ENCODE measurements around the gene TRAK2.
"Not testable (repeated sequence)": the region's sequence is repeated elsewhere in the genome, so short reads cannot be mapped to it uniquely, and the experiment has no call there.

Gene TRAK2

DNA sequence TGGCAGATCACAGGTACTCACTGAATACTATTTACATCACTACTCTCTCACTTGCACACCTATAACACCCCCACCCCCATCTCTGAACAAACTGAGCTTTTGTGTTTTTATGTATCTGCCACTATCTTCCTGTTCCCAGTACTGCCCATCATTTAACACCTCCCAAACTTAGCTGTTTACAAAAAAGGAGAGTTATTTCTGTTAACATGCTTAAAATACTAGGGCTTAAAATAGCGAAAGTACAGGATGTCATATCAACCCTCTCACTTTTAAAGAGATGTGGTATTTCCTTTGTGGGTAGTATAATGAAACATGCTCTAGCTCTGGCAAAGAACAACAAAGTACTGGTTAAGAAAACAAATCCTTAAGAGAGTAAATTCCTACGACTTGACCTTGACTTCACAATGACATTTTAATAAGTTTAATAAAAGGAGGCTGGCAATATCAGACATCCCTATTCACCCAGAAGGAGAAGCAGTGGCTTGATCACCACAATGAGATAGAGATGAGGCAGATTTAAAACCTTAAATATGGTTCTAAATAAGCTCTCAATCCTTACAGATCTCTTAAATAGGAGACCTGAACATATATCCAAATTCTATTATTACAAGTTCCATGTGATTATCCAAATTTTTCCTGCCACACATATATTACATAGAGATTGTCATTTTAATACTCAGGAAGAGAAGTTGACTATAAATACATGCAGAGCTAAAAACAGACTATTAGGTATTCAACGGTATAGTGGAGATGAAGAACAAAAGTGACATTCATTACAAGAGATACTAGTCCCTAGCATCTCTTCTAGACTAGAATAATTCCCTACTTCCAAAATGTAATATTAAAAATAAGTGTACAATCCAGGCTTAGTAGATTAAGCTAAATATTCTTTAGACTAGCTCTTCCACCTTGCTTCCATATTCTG, 36.9 kb downstream of the TRAK2 start:
- no peak for DNase-seq

DNA sequence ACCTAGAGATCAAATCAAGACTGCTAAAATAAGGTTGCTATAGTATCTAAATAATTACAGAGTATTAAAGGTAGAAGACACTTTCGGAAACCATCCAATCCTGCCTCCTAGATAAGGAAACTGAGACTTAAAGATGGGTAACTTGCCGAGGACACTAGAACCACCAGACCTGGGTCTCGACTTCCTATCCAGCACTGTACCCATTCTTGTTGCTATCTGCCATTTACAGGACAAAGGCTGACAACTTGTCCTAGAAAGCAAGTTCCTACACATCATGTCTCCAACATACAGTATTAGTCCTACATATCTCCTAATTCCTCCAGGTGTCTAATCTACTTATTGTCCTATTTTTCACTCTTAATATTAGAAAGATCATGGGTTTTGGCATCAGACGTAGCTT, 37.7 kb downstream of the TRAK2 start:
- no peak for DNase-seq

DNA sequence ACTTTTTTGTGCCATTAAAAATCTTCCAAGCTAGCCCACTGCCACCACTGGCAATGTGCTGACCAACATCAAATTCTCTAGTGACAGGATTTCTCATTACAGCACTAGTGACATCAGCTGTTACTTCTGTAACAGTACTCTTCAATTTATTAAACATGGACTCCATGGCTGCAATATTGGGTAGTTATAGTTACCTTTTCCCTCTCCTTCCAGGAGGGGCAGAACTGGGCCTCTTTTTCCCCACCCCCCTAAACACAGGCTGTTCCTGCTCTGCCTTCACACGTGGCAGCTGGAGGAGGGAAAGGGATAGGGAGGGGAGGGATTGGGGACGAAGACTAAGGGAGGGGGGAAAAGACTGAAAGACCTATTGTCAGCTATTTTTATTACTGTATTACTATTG, 38.1 kb downstream of the TRAK2 start:
- DNase-seq = no peak

DNA sequence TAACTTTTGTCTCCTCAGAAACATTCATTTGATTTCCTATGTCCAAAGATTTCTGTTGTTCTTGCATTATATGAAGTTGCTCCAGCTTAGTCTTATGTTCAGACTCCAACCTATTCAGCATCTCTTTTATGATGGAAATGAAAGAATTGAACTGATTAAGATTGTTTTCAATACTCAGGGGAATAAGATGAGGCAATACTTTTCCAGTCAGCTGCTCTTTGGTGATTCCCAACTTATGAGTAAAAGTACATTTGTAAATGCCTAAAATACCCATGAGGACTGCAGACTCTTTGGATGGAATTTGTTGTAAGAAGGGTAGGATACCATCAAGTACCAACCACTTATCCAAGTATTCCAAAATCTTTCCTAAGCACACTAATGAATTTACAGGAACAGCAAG, 39.8 kb downstream of the TRAK2 start:
- no peak for DNase-seq

DNA sequence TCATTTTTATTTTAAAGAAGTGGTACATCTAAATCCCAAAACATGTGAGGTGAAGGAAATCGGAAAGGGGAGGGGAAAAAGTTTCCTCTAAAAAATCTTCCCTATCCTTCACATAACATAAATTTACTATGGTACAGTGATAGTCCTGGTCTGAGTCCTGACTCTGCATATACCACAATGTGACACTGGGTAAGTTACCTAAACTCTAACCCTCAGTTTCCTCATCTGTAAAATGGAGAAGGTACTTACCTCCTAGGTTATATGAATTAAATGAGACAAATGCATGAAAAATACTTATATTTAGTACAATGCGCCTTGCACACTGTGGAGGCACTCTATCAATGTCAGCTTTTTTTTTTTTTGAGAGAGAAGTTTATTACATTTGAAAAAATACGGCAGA, 42.3 kb downstream of the TRAK2 start:
- no peak for DNase-seq

DNA sequence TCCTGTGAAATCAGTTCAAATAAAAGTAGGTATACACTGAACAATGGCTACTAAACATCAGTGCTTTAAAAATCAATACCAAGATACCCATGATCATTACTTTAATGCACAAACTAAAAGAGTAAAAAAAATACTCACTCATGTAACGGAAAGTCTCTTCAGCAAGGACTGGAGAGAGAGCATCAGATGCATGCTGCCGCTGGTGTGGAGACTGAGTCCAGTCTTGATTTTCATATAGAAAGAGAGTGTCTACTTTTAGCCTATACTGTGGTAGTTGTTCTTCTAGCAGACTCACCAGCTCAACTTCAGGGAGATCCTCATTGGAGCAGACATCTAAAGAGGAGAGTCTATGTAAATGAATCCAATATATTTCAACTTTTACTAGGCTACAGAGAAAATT, 44.0 kb downstream of the TRAK2 start:
- DNase-seq = no peak

DNA sequence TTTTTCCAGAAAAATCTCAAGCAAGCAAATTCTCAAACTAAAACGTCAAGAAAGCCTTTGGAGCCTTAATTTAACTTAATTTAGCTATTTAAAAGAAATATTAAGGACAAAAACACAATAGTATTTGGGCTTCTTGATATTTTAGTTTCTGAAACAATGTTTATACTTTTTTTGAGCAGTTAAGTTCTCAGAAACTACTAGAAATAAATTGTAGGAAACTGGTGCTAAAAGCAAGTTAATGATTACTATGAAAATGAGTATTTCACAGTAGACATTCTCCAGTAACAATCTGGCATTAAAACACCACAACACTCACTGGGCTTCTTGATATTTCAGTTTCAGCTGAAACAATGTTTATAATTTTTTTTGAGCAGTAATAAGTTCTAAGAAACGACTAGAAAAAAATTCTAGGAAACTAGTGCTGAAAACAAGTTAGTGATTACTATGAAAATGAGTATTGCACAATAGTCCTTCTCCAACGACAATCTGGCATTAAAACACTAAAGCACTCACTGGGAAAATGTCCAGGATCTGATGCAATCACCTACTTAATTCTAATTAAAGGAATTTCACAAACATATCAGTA, 45.1 kb downstream of the TRAK2 start:
- DNase-seq = peak; percentile 77

DNA sequence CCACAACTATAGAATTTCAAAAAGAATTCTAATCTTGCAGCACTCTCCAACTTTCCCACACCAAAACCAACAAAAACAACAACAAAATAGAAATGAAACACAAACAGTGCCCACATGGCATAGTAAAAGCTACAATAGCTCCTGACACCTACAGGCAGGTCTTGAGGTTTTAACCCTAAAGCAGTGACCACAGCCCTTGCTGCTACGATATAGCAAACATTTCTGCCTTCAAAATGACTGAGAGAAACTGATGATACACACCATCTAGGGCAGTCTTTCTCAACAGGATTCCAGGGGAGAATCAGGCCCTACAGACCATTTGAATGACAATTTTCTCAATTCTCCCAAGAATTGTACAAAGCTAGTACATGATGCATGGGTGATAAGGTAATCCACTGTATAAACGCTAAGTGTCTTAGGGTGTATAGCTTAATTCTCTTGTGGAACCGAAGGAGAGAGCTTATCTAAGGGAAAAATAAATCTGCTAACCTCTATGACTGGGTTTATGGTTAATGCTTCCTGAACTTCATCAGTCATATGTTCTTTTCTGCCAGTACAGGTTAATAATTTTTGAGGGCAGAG, 46.5 kb downstream of the TRAK2 start:
- peak; percentile 44 for DNase-seq

DNA sequence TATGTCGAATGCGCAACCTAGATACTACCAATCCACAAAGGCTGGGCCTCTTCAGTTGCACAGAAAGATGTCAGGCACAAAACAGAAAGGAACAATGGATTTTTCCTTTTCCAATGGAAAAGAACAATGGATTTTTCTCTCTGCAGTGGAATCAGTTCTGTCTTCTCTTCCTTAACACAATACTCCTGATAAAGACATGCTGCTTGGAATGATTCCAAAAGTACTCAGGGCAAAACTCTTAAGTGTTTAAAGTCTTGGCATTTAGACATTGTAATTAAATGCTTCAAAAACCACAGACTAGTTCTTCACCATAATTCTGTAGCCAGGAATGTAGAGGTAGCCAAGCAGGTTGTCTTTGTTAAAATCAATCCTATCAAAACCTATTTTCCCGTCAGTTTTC, 47.4 kb downstream of the TRAK2 start:
- peak; percentile 54 for DNase-seq

DNA sequence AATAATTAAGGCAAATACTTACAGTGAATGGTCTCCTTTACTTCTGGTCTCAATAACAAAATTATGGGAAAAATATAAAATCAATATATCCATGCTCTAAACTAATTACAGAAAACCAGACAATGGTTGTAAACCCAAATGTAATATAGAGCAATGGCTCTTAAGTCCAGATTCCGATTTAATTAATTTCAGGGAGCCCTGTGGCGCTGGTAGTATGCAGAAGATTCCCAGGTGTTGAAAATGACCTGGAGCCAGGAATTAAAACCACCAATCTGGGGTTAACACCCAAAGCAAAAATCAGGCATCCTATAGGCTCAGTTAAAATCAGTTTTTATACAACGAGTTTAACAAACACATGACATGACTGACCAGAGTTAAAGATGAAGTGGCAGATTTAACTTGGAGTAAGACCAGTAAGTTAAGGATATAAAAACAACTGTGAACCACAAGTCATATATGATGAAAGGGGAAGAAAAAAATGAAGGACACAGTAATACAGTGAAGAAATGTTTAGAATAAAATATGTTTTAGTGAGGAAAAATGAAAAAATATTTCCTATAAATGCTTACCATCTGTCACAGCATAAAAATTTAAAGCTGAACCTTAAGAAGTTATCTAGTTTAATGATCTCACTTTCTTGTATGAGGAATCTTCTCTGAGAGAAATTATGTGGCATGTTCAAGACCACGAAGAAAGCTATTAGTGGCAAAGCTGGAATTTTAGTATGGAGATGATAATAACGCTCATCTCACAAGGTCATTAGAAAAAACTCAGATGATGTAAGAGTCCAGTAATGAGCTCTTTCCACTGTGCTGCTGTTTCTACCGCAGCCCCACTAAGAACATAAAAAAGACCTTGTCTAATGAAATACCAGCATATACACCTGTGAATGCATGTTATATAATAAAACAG, 48.4 kb downstream of the TRAK2 start:
- DNase-seq = no peak

DNA sequence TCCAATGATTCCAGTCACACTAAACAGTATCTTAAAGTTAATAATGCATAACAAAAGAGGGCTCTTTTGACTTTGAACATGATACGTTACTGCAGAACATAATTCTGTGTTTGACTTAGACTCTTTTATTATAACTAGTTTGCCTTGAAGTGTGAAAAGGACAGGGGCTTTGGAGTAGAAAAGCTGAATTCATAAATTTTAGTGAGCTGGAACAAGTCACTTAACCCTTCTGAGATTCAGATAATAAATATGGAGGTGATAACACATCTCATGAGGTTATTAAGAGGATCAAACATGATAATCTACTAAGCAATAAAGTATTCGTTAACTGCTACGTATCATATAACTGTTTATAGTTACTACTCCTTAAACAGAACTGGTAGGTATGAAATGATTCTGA, 49.4 kb downstream of the TRAK2 start:
- no peak for DNase-seq

DNA sequence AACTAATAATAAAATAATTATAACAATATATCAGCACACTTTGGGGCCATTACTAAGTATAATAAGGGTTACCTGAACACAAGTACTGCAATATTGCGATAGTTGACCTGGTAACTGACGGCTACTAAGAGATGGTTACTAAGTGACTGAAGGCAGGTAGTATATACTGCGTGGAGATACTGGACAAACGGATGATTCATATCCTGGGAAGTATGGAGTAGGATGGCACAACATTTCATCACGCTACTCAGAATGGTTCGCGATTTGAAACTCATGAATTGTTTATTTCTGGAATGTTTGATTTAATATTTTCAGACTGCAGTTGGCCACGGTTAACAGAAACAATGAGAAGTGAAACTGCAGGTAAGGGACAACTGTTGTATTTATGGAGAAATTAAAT, 54.7 kb downstream of the TRAK2 start:
- no peak for DNase-seq

DNA sequence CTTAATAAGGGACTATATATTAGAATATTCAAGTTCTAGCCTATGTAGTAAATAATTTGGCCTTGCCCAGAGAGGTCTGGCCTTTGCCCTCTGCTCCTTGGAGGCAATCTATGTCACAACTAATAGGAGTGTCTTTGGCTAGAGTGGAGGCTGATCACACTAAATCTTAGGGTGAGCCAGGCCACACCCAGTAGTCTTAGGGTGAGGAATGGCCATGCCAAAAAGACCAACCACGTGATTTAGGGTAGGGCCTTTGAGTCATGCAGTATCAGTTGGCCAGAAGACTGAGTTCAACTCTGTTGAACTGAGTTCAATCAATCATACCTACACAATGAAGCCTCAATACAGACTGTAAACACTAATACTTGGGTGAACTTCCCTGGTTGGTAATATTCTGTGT, 68.1 kb downstream of the TRAK2 start:
- DNase-seq = peak; percentile 28

DNA sequence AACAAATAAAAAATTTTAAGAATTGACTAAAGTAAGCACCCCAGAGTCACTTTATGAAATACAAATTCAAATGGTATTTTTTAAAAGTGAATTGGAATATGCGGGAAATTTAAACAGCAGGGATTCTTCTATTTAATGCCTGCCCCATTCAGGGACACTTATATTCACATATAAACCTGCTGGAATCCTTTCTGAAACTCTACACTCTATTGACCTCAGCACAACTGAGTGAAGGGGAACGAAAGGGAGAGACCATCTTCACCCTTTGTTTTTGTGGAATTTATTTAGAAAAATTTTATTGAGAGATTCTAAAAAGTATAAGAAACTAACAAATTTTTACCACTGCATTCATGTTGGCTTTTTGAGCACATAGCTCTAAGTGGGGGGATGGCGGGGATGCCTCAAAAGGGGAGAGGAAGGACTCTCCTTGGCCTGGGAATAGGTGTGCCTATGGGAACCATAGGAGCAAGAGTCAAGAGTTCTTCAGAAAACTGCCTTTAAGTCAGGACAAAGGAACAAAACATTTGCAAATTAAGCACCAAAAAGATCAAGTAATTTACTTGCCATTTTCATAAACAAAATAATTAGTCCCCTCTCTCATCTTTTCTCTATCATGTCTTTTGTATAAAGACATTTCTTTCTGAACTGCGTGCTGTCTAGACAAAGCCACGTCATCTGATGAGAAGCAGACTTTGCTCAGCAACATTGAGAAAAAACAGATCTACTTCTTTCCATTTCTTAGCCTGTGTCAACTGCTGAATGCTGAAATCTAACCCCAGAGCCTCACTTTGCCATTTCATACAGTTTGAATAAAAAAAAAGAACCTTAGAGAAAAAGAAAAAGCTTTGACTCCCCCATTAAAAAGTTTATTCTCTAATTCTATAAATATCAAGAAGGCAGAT, 72.5 kb downstream of the TRAK2 start:
- no peak for DNase-seq

DNA sequence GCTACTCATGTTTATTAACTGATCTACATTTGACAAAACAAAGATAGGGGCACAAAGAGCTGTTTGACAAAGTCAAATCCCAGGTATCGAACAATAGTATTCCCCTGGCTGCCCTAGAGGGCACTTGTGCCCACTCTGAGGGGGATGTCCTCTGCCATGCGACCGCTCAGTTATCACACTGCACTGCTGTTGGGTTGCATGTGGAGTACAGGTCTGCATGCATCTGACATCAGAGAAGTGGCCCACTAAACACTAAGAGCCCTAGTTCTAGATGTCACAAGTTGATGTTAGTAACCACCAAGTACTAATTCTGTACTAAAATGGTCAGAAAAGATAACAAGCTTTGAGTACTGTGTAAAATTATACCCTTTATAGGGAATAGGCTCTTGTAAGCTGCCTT, 74.0 kb downstream of the TRAK2 start:
- peak; percentile 20 for DNase-seq

DNA sequence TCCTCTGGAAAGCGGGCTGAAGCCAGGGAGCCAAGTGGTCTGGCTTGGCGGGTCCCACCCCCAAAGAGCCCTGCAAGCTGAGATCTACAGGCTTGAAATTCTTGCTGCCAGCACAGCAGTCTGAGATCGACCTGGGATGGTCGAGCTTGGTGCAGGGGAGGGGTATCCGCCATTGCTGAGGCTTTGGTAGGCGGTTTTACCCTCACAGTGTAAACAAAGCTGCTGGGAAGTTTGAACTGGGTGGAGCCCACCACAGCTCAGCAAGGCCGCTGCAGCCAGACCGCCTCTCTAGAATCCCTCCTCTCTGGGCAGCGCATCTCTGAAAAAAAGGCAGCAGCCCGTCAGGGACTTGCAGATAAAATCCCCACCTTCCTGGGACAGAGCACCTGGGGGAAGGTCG, 81.5 kb downstream of the TRAK2 start:
- no peak for DNase-seq

DNA sequence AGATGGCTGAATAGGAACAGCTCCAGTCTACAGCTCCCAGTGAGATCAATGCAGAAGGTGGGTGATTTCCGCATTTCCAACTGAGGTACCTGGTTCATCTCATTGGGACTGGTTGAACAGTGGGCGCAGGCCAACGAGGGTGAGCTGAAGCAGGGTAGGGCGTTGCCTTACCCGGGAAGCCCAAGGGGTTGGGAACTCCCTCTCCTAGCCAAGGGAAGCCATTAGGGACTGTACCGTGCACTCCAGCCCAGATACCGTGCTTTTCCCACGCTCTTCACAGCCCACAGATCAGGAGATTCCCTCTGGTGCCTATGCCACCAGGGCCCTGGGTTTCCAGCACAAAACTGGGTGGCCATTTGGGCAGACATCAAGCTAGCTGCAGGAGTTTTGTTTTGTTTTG, 81.9 kb downstream of the TRAK2 start:
- not testable (repeated sequence) for DNase-seq

DNA sequence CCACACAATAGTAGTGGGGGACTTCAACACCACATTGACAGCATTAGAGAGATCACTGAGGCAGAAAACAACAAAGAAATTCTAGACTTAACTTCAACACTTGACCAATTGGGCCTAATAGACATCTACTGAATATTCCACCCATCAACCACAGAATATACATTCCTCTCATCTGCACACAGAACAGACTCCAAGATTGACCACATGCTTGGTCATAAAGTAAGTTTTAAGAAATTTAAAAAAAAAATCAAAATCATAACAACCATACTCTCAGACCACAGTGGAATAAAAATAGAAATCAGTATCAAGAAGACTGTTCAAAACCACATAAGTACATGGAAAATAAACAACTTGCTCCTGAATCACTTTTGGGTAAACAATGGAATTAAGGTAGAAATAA, 85.1 kb downstream of the TRAK2 start:
- DNase-seq = no peak

DNA sequence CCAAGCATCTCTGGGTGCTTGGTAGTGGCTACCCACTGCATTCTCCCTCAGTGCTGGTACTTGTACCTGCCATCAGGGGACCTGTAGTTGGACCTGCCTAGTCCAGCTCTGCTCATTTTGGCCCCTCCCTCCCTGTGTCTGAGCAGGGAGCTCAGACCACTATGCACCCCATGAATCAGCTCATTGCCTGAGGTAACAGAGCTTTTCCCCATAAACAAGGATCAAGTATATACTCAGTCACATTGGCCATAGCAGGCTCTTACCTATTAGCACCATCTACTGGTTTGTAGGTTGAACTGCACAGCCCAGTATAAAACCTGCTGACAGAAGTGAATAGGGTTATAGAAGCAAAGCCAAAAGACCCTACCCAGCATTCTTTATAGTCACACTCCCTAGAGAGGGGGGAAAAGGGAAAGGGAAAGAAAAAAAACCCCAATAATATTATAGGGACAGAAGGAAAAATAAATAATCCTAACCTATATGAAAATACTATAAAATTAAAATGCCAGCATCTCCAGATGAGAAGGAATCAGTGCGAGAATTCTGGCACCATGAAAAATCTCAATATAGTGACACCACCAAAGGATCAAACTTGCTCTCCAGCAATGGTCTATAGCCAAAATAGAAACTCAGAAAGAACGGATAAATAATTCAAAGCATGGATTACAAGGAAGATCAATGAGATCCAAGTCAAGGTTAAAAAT, 87.2 kb downstream of the TRAK2 start:
- DNase-seq = peak; percentile 85

DNA sequence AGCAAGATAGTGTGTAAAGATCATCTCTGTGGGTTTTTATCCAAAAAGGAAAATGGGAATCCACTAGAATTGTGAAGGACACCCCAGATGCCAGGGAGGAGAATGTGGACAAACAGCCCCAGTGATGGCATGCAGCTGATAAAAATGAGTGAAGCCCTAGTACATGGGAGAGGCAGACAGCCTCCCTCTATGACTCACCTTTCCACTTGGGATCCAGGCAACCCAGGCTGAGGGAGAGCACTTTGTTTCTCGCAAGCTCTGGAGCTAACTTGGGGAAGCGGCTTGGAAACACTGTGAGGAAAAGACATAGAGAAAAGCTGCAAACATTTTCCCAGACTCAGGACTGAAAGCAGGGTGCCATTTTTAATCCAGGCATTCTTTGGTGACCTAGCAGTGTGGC, 88.9 kb downstream of the TRAK2 start:
- DNase-seq = no peak

DNA sequence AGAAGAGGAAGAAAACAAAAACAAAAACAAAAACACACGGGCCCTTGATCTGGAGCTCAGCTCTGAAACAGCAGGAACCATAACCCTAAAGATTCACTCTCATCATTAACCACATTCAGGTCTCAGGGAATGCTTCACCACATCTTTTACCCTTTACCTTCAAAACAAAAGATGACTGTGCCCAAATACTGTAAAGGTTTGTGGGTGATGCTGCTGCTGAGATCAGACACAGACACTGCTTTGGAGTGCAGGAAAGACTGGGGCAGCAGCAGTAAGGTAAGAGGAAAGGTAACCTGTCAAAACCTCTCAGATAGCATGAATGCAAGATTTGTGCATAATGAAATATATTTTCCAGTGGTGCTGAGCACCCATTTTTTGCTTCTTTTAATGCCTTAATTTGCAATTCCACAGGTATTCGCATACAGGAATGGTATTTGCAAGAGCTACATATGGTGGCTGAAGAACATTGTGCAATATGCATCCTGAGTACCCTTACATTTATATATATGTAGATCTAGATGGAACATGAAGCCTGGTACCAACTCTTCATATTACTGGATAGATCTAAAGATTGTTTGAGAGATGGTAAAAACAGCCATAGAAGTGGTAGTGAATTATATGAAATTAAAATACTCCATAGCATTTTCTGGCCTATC, 90.1 kb downstream of the TRAK2 start:
- DNase-seq = no peak
